GM19438 (cell line): ENCODE measurements around the gene COA8.
"Not testable (repeated sequence)": the region's sequence is repeated elsewhere in the genome, so short reads cannot be mapped to it uniquely, and the experiment has no call there.

Experiments used
- ATAC-seq: cut with Tn5 transposase; IDR thresholded peaks from one replicate; pipeline ENCODE4 v1.9.1; 2021; ENCODE audit warnings: low read depth; ENCODE audit not compliant: unreplicated experiment

The COA8 gene

DNA sequence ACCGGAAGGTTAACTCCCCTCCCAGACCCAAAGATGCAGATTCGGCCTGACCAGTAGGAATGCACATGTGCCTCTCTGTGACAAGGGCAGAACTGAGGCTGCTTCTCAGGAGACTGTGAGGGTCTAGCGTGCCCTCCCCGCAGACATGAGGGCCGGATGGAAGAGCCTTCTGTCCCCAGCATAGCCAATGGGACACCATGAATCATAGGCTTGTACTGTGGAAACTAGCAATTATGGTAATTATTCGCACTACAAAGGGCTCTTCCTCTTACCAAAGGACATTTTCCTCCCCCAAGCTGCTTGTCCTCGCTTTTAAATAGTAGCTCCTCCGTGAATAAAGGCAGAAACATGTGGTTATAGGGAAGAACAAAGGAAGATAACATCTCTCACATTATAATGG is 6.2 kb downstream of the COA8 start:
- ATAC-seq = no peak

DNA sequence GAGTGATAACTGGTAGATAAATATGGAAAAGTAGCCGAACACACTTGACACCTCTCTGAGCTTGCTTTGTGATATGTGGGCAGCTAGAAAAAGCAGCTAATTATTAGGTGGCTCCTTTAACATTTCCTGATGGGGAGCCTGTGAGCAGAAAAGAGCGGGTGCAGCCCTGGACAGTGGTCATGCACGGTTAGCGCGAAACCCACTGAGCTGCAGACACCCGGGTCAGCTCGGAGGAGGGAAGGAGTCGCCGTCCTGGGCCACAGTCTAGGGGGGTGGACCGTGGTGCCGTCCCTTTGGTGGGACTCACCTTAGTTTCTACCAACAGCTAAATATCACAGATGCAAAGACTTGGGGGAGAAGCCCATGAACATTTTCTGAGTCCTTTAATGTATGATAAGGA is 6.6 kb downstream of the COA8 start:
- no peak for ATAC-seq

DNA sequence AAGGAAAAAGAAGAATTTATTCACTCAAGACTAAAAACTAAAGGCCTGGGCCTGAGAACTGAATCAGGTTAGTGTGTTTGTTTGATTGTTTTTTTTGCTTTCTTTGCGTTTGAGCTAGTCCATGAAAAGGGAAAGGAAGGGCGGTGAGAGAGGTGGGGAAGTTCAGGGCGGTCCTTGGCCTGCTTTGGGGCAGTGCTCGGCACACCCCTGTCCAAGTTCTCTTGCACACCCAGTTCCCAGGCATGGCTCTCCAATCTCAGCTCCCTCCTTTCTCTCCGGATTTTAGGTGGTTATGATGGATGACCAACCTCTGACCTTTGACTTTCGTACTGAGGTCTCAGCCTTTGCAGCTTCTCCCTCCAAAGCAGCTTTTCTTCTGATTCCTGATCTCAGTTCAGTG is 11.3 kb downstream of the COA8 start:
- ATAC-seq = no peak

DNA sequence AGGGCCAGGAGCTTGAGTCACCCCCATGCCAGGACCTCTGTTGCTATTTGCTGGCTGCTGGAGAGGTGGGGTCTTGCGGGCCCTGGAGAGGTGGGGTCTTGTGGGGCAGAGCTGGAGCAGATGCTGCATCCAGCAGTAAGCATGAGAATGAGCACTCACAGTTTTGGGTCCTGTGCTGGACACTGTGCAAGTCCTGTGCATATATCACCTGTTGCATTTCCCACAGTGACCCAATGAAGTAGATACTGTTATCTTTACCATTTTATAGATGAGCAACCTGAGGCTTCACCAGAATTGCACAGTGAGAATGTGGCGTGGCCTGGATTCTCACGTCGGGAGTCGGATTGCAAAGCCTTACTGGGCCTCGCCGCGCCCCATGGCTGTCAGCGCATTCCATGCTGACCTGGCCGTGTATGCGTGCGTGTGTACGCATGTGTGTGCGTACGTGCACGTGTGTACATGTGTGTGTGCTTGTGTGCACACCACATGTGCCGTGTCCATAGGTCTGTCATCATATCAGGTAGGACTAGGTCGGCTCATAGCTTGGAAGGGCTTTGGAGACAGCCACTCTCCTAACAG is 12.0 kb downstream of the COA8 start:
- ATAC-seq = no peak

DNA sequence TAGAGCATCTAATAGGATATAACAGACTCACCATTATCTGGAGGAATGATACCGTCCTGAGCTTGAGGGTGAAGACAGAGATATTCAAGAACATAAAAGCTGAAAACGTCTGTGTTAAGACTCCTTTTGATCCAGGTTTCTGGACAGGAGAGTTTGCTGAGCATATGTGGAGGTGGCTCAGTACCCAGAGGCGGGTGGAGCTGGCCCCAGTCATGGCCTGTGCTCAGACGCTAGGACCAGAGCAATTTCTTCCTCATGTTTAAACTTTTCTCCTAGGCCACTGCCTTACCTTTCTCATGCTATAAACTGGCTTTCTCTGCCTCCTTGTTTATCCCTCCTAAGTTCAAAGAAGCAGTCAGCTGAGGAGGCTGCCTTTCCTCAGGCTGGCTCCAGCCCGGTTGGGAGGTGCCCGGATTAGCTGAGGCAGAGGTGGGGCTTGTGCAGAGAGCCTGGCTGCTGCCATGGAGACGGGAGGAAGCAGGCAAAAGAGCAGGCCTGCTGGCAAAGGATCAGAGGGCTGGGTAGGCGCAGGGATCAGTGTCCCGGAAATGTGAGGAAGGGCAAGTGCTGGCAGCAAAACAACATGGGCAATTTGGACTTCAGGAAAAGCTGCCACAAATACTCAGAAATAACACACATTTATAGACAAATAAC is 13.7 kb downstream of the COA8 start:
- ATAC-seq = no peak

DNA sequence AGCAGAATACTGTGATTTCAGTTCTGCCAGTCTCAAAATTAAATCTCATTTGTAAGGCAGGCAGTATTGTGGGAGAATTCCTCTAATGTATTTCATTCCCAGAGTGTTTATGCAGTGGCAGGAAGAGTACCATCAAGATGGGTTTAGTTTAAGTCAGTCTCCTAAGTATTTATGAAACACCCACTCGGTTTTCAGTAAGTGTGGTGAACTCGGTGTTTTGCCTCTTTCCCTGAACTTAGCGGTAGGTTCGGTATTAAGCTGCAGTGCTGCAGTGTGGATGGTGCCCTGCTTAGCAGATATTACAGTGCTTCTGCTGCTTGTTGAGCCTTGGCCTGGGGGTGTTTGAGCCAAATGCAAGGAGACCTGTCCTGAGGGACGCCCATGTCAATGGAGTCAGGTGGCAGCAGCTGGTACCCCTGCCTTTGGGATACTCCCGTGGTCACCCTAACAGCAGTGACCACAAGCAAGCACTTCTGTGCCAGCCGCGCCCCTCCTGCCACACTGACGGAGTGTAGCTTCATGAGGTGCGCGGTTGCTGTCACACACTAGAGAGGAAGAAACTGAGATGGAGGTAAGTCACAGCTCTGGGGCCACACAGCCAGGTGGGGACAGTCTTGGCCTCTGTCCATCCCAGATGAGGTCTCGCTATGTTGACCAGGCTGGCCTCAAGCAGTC is 15.8 kb downstream of the COA8 start:
- no peak for ATAC-seq

DNA sequence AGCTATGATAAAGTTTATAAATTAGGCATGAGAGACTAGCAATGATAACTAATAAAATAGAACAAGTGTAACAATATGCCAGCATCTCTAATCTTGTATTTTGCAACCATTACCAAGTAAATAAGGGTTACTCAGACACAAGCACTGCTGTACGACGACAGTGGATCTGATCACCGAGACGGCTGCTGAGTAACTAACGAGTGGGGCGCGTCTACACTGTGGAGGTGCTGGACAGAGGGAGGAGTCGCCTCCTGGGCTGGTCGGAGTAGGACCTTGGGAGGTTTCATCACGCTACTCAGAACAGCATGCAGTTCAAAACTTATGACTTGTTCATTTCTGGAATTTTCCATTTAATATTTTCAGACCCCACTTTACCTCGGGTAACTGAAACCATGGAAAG is 18.4 kb downstream of the COA8 start:
- no peak for ATAC-seq

DNA sequence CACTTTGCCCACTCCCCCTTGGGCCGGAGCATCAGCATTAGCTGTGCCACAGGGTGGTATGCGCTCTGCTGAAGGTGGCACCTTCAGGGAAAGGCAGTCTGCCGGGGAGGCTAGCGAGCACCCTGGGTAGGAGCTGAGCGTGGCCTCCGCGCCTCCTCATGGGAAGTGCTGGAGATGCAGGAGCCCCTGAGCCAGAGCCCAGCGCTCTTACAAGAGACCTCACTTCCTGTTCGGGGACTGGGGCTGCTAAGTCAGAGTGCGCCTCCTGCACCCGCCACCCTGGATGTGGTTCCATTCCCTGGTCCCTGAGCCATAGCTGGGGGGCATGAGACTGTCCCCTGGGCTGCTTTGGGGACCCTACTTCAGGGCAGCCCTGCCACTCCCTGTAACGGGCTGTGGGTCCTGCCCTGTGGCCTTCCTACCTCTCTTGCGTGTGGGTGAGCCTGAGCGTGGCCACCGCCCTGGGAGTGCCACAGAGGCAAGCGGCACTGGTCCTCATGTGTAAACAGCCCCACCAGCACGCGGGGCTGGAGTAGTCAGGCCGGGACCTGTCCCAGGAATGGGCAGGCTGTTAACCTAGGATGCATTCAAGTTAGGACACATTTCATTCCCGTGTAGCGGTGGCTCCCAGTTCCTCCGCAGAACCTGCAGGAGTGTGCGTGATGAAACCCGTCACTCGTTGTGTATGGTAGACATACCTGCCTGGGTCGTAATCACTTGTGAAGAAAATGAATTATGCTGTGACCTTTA is 19.4 kb downstream of the COA8 start:
- no peak for ATAC-seq

DNA sequence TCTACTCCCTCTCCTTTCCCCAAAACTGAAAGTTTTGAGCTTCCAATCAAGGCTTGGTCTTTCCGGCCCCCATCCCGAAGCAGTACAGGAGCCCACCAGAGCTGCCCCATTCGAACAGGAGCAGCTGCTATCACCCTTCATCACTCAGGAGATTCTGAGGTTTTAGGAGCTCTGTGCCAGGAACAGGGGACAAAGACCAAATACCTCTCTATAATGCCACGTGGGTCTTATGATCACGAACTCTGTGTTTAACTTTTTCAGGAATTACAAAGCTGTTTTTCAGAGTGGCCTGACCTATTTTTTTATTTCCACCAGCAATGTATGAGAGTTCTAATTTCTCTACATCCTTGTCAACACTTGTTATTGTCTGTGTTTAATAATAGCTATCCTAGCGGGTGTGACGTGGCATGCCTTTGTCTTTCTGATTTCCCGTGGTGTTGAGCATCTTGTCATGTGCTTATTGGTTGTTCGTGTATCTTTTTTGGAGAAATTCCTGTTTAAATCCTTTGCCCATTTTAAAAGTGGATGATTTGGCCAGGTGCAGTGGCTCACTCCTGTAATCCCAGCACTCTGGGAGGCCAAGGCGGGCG is 21.7 kb downstream of the COA8 start:
- no peak for ATAC-seq

DNA sequence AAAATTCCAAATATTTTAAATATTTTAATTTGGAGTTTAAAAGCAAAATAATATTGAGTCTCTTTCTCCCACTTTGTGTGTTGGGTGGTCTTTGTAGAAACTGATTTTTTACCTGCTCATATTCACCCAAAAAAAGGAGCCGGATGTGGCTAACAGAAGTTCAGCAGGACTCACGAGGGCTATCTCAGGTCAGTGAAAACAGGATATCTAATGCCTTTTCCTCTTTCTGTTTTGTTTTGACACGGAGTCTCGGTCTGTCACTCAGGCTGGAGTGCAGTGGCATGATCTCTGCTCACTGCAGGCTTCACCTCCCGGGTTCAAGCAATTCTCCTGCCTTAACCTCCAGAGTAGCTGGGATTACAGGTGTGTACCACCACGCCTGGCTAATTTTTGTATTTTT is 30.8 kb downstream of the COA8 start:
- peak; percentile 97 for ATAC-seq

DNA sequence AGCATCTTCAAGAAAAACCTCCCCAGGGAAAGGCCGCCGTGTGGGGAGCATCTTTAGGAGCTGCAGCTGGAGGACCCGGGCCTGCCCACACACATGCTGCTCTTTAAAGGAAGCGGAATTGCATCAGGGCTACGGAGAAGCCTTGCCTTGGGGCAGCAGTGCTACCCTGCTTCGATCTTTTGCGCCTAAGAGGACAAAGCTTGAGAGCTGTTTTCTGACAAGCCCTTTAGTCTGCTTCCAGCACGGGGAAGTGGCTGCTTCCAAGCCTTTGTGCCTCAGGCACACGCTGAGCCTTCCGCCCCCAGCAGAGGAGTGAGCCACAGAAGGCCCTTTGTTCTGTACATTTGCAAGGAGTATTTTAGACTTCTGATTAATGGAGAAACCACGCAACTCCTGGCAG is 31.5 kb downstream of the COA8 start:
- ATAC-seq = no peak

DNA sequence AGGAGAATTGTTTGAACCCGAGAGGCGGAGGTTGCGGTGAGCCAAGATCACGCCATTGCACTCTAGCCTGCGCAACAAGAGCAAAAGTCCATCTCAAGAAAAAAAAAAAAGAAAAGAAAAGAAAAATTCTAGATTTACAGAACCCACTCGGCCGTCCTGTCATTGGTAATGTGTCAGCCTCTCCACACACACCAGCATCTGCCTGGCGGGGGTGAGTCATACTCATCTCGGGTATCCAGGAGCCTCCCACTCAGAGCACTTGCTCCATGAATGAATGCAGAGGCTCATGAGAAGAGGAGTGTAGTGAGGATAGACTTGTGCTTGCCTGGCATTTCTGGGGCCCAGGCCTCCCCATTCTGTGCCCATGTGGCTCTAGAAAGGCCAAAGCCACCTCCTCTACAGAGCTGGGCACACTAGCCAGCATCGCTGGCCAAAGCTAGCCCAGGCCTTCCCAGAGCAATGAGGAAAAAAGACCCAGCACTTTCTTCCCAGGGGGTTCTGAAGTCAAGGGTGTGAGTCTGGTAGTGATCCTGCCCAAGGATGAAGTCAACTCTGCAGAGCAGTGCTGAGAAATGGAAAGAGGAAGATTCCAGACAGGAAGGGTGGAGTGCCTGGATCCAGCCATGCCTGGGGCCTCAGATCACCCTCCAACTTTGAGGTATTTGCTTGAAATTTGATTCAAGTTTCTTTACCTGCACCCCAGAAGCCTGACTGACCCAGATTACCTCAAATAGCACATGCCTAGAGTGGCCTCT is 35.0 kb downstream of the COA8 start:
- ATAC-seq = no peak

DNA sequence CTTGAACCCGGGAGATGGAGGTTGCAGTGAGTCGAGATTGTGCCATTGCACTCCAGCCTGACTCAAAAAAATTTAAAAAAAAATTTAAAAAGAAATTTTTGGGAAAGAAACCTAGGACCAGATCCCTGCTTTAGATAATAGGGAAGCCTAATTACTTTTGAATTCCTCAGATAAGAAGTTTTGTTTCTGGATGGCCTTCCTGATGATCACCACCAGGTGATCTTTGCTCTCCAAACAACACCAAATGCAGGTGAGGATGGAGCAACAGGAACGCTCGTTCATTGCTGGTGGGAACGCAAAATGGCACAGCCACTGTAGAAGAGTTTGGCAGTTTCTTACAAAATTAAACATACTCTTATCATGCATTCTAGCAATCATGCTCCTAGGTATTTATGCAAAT is 37.7 kb downstream of the COA8 start:
- ATAC-seq = no peak

DNA sequence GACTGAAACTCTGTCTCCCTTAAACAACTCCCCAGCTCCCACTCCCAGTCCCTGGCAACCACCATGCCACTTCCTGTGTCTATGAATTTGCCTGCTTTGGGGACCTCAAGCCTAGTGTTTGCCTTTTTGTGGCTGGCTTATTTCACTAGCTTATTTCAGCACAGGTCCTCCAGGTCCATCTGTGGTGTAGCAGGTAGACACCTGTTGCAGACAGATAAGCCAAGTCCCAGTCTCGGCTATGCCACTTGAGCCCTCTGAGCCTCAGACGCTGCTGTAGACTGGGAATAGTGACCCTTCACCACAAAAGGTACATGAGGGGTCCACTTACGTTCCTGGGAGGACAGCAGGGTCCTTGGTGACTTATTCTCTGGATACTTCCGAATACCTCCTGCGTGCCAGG is 41.9 kb downstream of the COA8 start:
- ATAC-seq = no peak

DNA sequence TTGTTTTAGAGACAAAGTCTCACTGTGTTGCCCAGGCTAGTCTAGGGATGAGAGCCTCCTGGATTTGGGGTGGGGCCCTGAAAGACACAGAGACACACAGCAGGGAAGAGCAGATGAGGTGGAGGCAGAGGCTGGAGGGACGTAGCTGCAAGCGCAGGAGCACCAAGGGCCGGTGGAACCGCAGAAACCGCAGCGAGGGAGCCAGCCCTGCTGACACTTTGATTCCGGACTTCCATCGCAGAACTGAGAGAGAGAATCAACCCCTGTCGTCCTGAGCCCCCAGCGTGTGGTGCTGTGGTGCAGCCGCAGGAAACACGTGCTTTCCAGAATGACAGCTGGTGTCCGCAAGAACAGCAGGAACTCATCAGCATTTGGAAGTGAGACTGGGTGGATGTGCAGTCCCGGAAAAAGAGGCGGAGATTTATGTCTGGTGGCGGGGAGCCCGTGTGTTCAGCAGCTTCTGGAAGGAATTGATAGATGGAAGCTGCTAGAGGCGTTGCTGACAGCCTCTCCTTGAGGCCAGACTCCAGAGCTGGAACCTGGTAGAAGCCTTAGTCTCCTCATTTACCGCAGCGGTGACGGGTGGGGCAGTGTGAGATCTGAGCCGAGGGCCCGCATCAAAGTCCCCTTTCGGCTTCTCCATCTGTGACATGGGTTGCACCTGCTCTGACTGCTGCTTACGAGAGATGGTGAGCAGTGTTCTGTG is 44.4 kb downstream of the COA8 start:
- peak; percentile 74 for ATAC-seq

DNA sequence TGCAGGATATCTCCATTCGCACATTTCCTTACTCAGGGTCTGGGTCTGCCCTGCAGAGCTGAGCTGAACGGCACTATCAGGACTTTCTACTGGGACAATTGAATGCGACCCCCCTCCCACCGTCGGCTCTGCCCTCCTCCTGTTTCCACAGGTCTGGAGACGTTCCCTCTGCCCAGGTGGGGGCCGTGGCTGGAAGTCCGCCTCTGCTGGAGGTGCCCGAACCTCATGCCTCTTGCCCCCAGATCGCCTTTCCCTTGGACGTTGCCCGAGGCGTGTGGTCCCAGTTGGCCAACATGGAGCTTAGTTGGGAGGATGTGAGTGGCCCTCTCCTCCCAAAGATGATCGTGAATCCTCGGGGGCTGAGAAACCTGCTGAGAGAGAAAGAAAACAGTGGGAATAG is 45.1 kb downstream of the COA8 start:
- no peak for ATAC-seq

DNA sequence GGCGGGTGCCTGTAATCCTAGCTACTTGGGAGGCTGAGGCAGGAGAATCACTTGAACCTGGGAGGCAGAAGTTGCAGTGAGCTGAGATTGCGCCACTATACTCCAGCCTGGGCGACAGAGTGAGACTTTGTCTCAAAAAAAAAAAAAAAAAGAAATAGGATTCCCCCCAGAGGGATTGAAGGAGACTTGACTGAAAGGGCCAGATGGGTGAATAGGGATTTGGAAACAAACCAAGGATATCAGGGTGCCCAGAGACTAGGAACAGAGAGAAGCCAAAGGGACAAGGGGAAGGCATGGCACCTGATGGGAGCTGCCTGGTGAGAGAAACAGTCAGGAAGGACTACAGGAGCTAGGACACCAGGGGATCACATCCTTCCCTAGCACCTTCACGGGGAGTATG is 46.3 kb downstream of the COA8 start:
- ATAC-seq = not testable (repeated sequence)

DNA sequence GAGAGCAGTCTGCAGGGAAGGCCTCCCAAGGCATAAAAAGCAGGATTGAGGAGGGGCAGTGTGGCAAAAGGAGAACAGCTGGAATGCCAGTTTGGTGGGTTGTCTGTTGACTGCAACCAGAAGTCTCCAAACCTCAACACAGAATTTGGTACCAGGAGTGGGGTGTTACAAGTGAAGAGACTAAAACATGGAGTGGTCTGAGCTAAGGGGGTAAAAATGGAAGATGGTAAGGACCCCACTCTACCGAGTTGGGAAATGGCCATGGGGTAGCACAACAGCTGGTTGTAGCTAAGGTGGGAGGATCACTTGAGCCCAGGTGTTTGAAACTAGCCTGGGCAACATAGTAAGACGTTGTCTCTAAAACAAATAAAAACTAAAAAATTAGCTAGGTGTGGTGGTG is 48.5 kb downstream of the COA8 start:
- ATAC-seq = no peak

DNA sequence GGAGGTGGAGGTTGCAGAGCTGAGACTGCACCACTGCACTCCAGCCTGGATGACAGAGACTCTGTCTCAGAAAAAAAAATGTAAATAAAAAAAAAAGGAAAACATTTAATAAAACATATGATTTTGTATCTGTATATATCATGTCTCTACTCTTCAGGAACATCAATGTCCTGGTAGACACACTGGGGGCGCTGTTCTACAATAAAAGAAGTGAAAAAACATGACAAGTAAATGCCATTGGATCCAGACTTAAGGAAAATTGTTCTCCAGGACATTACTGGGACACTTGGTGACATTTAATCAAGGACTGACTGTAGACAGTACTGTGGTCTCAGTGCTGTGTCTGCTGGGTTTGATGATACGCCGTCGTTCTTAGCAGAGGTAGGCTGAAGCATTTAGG is 50.8 kb downstream of the COA8 start:
- ATAC-seq = no peak
